Measurements from ENCODE around the gene FSTL1. TPM values are rescaled to one million over a fixed set of nuclear protein-coding genes. Genes with fewer than 3 reads are reported as not detected.

FSTL1 gene
- total RNA-seq, 1 experiment from 2014 or later, result 20.7 TPM

GRCh38 chr3:120488296-120488695, 37.5 kb upstream of the FSTL1 start (continued):
- TF ChIP-seq JUND (IDR thresholded peaks at IDR 0.05) (no peak), RAD21 (IDR thresholded peaks at IDR 0.05; ENCODE audit: low read depth) (no peak)

GRCh38 chr3:120487191-120487650, 36.4 kb upstream of the FSTL1 start:
- intact Hi-C loops (cut with micrococcal nuclease), result no loop called here
- ChIA-PET POLR2A (no interaction called here), RAD21 (ENCODE audit: low non-redundant PET in 1 of 2, low total read pairs in 2 of 2, uncharacterized antibody in 2 of 2, unreplicated experiment in 2 of 2) (no interaction called here), CTCF (no interaction called here)
- Histone ChIP-seq H3K9me2 (ENCODE audit: insufficient read depth) (no peaks in the 10 kb centered on the region; the same call in 1 of the 2 replicates), H3K79me2 (ENCODE audit: insufficient read depth, low read length) (no peaks in the 10 kb centered on the region), H3K36me3 (ENCODE audit: control insufficient read depth in 1 of 2, insufficient read depth in 2 of 2, low read length in 2 of 2) (no peaks in the 10 kb centered on the region), H3K4me3 (replicated peaks in 1 of 2; ENCODE audit: low read depth in 1 of 2, low read length in 2 of 2) (no peak overlapping the region), H3K4me1 (ENCODE audit: control insufficient read depth in 1 of 2, insufficient read depth in 2 of 2, low read length in 2 of 2) (no peaks in the 10 kb centered on the region), H4K20me1 (ENCODE audit: insufficient read depth) (no peaks in the 10 kb centered on the region), H3K9ac (ENCODE audit: low read length) (no peak overlapping the region), H3K9me3 (ENCODE audit: control insufficient read depth in 1 of 2, insufficient read depth in 1 of 2, low read depth in 1 of 2, low read length in 2 of 2) (no peaks in the 10 kb centered on the region), H3K27me3 (ENCODE audit: insufficient read depth, low read length) (no peaks in the 10 kb centered on the region), H3K4me2 (ENCODE audit: low read length) (no peak overlapping the region), H3K27ac (ENCODE audit: low read depth, low read length) (no peak overlapping the region), H2AFZ (ENCODE audit: low read depth, low read length, poor library complexity, severe bottlenecking) (no peak overlapping the region)
- no peak for DNase-seq (ENCODE audit: low read depth, low spot score)
- TF ChIP-seq ZBTB33 (IDR thresholded peaks at IDR 0.05; ENCODE audit: extremely low read depth, insufficient replicate concordance, low read length) (no peak), EZH2 (IDR thresholded peaks at IDR 0.05) (no peak), SRF (IDR thresholded peaks at IDR 0.05; ENCODE audit: low read depth) (no peak), CEBPB (IDR thresholded peaks at IDR 0.05; ENCODE audit: low read depth) (no peak), FOSL1 (IDR thresholded peaks at IDR 0.05; ENCODE audit: low read depth) (no peak), EGR1 (IDR thresholded peaks at IDR 0.05; ENCODE audit: low read depth) (no peak), JUND (IDR thresholded peaks at IDR 0.05) (no peak), MAX (IDR thresholded peaks at IDR 0.05) (no peak), REST (IDR thresholded peaks at IDR 0.05; ENCODE audit: low read depth) (no peak), SP1 (IDR thresholded peaks at IDR 0.05; ENCODE audit: low read depth) (no peak), POLR2A (IDR thresholded peaks at IDR 0.05; ENCODE audit: borderline replicate concordance, extremely low read depth, insufficient read depth, insufficient read length) (no peak), SIN3A (IDR thresholded peaks at IDR 0.05; ENCODE audit: low read depth) (no peak), ELF1 (IDR thresholded peaks at IDR 0.05; ENCODE audit: borderline replicate concordance, low read depth) (no peak), EZH2phosphoT487 (IDR thresholded peaks at IDR 0.05; ENCODE audit: borderline replicate concordance) (no peak), TCF7L2 (IDR thresholded peaks at IDR 0.05; ENCODE audit: borderline replicate concordance, extremely low read depth, insufficient read depth, insufficient read length) (no peak), RAD21 (IDR thresholded peaks at IDR 0.05; ENCODE audit: low read depth) (no peak)
- no TSS peak for BruUV-seq (replicated peaks)
- ATAC-seq, result no peak

Data from HCT116 (cell line).